ENCODE measurements around the gene C3orf33.

Gene C3orf33

DNA sequence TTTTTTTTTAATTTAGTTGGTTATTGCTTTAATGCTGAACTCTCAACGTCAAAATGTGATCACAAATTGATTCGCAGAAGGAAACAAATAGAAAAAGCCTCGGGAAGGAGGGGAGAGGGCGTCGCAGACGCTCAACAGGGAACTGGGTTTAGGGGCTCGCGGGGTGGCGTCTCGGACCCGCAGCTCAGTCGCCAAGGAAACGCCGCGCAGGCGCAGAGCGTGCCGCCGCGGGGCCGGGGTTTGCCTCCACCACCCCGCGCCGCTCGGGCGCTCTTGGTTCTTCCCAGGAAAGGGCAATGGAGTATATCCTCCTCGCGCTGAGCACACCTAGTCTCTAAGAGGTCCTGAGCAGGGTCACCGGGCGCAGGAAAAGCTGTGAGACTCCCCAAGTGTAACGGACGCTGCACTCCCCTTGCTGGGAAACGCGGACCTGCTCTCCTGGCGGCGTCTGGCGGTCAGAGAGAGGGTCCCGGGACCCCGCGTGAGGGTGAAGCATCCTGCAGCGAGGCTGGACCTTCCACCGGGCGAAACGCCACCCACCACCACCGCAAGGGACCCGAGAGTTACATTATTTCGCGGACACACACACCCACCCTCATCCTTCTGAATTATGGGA is 62.0 kb downstream of the C3orf33 start:
- no peak for DNase-seq (ENCODE audit: low read depth, low spot score)

DNA sequence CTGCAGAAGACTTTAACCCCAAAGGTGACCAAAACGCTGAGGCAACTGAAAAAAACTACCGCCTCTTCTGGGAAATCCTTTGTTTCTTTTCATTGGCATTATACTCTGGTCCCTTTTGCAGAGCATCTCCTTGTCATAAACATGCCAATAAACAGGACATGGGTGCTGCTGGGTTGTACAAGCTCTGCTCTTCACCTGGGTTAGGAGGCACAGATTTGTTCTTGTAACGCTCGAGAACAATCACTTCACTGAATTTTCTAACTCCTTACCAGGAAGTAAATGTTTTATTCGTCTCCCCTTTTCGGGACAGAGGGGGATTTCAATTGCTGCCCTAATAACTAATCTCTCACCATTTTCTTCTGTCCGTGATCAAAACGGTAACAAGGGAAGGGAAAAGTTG is 62.5 kb downstream of the C3orf33 start:
- DNase-seq (ENCODE audit: low read depth, low spot score) = no peak
- no peak overlapping the region for H3K27ac ChIP-seq

More for the DNA sequence above, 62.0 kb downstream of the C3orf33 start:
- H3K27ac ChIP-seq = no peak overlapping the region

DNA sequence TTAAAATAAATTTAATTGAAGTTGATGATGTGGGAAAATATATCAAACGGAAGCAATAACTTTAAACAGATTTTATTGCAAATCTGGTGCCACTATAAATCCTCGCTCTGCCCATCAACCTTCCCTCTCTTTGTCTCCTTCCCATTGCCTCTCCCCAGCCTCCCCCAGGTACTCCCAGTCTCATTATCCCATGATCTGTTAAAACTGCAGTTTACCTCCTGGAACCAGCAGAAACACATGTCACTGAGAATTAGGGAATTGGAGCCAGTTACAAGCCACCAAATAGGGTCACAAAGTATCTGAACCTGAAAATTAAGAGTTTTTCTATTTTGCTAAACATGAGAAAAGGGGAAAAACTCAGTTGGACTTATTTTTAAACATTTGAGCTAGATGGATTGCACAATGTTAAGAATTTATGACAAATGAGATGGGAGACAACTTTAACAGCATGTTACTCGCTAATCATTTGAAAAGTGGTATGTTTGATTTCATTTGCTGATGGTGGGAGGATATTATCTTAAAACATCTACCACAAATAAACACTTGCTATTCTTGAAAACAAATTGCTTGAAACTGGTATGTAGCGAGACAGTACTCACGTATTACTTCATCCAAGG is 63.6 kb downstream of the C3orf33 start:
- no peak for DNase-seq (ENCODE audit: low read depth, low spot score)
- no peak overlapping the region for H3K27ac ChIP-seq

DNA sequence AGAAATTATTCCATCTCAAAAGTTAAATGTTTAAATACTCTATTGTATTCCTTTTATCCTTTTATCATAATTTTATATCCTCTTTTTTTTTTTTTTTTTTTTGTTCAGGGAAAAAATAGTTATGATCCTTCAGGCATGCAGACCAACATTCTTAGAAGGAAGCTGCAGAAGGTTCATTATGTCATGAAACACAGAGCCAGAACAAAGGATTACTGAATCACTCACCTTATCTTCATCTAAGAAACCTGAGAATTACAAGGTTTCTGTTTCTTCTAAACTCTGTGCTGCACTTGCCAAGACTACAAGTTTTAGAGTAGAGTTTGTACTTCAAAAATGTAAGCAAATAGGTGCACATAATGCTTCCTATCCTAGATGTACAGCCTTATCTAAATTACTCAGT is 64.5 kb downstream of the C3orf33 start:
- no peak overlapping the region for H3K27ac ChIP-seq
- no peak for DNase-seq (ENCODE audit: low read depth, low spot score)

DNA sequence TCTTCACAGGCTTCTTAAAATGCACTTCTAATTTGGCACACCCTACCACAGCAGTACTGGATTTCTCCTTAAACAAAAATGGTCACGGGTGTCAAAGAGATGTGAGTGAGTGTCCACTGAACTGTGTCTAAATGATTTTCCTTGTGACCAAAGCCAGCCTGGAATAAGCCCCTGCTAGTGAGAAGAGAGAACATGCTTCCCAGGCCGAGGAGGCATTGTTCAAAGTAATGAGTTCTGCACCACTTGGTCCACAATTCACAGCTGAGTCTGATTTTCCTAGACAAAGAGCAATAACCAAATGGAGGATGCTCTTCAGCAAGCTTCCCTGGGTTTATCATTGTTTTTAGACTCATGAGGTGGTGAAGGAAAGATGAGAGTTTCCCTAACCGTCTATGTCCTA is 65.0 kb downstream of the C3orf33 start:
- no peak overlapping the region for H3K27ac ChIP-seq
- DNase-seq (ENCODE audit: low read depth, low spot score) = no peak

DNA sequence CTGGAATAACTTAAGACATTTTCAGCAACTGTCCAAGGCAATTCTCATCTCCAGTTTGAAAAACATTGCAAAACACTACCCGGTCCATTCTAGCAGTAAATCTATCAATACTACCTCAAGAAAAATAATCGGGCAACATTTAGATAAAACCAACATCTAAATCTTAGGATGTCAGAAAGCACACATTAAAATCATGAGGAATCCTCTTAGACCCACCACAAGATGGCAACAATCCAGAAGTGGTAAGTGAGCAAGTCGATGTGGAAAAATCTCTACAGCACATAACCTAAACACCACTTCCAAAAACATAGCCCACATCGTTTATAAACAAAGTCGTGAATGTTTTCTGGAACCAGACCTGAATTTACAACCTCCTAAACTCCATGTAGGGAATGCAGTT is 66.9 kb downstream of the C3orf33 start:
- no peak overlapping the region for H3K27ac ChIP-seq
- no peak for DNase-seq (ENCODE audit: low read depth, low spot score)

DNA sequence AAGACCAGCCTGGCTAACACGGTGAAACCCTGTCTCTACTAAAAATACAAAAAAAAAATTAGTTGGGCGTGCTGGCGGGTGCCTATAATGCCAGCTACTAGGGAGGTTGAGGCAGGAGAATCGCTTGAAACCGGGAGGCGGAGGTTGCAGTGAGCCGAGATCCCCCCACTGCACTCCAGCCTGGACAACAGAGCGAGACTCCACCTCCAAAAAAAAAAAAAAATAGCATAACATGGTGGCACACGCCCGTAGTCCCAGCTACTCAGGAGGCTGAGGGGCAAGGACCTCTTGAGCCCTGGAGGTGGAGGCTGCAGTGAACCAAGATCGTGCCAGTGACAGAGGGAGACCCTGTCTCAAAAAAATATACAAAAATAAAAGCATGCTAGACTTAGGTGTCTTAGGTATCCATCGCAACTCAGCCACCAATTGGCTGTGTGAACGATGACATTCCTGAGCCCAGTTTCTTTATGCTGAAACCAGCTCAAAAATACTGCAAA is 67.5 kb downstream of the C3orf33 start:
- DNase-seq (ENCODE audit: low read depth, low spot score) = no peak
- no peak overlapping the region for H3K27ac ChIP-seq

DNA sequence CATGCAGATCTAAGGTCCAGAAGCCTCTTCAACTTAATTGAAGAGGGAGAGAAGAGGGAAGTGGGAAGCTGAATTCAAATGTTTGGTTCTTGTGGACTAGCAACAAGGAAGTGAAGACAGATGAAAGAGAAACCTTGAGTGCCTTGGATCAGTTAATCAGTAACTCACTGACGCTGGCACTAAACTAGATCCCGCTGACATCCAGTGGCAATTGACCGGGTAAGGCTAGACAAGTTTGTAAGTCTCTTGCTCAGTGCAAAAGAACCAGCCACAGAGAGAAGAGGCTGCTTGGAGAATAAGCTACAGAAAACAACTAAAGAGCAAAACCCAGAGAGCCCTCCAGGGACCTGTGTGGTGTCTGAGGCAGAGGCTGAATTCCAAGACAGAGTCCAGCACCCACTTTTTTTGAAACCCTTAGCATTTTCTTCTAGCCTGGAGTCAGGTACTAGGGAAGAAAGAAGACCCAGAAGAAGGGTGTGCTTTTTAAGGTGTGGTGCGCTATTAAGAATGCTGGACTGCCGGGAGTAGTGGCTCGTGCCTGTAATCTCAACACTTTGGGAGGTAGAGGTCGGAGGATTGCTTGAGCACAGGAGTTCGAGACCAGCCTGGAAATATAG is 68.1 kb downstream of the C3orf33 start:
- no peak overlapping the region for H3K27ac ChIP-seq
- DNase-seq (ENCODE audit: low read depth, low spot score) = peak; percentile 18

DNA sequence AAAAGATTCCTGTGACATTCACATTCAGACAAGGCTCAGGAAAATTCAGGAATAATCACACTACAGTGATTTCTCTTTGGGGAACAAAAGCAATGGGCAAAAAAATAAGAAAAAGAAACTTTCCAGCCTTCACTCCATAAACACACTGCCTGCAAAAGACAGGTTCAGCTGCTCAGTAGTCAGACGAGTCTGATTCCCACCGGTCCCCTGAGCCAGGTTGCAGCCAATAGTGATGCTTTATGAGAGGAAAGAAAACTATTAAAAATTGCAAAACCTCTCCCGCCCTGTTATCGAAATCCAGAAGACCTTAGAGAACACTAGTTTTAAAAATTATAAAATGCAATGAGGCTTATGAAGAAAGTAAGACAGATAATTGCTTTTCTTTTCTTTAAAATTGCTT is 69.7 kb downstream of the C3orf33 start:
- no peak overlapping the region for H3K27ac ChIP-seq
- no peak for DNase-seq (ENCODE audit: low read depth, low spot score)

DNA sequence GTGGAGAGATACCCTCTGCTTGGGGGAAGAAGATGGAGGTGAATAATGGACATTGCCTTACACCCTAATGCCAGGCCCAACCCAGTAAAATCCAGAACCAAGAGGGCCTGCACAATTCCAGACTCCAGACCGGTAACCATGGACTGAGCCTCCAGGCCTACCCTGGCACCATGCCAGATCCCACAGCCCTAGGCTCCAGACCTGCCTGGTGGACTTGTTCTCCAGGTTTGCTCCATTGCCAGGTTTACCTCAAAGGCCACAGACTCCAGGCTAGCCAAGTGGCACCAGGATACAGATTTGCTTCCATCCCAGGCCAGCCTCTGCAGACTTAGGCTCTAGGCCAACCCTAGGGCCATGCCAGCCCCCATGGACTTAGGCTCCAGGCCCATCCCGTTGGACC is 75.2 kb downstream of the C3orf33 start:
- no peak overlapping the region for H3K27ac ChIP-seq

DNA sequence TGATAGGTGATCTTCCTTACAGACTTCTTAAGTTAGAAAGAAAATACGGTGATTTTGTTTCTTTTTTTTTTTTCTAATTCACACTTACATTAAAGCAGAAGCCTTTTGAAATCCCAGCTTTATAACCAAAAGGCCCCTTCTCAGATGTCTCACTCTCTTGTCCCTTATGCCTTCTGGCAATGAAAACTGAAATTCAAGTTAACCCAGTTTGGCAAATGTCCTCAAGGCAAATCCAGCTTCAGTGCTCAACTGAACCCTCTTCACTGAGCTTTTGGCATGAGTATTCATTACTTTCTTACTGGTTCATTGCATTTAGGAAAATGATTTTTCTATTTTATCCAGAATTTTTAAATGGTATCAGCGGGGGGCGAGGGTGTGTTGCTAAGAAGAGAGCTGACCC is 78.2 kb downstream of the C3orf33 start:
- no peak overlapping the region for H3K27ac ChIP-seq
- no peak for DNase-seq (ENCODE audit: low read depth, low spot score)

More for the DNA sequence above, 75.2 kb downstream of the C3orf33 start:
- no peak for DNase-seq (ENCODE audit: low read depth, low spot score)

DNA sequence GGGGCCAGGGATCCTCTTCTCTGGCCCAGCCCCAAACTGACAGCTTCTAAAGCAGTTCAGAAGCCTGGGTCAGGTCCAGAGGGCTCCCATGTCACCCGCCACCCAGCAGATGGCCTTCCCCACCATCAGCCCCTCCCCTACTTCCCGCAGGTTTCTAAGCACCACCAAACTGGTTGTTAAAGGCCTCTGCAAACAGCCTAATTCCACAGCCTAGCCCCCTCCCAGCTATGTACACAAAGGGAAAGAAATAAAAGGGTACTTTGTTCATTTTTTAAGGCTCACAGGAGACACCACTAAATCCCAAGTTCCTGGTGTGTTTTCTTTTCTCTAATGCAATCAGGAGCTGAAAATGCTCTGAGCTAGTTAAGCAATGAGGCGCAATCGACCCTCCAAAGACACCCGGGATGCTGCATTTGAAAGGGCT is 91.8 kb downstream of the C3orf33 start:
- H3K27ac ChIP-seq = no peak overlapping the region
- DNase-seq (ENCODE audit: low read depth, low spot score) = no peak
